ENCODE data around the gene GFRA1. TPM values are rescaled to one million over a fixed set of nuclear protein-coding genes. Genes with fewer than 3 reads are reported as not detected.
"Not testable (repeated sequence)": the region's sequence is repeated elsewhere in the genome, so short reads cannot be mapped to it uniquely, and the experiment has no call there.

The GFRA1 gene
- total and polyA plus RNA-seq, 7 experiments from 2014 or later: not detected

GRCh38 chr10:116168329-116168728 is 104.7 kb downstream of the GFRA1 start:
- peaks cover 0 to 9% (median 0%) of the 10 kb centered on the region in 5 donors for H3K27me3 Mint-ChIP-seq
- no peak for DNase-seq
- H3K9me3 Mint-ChIP-seq: peaks cover 0 to 8% (median 3%) of the 10 kb centered on the region in 11 donors
- no peaks in the 10 kb centered on the region for H3K4me1 ChIP-seq (ENCODE audit: control insufficient read depth in 2 of 2, insufficient read depth in 2 of 2, low read length in 2 of 2)
- H3K36me3 Mint-ChIP-seq: no peaks in the 10 kb centered on the region
- H3K4me3 ChIP-seq (ENCODE audit: low read length): no peak overlapping the region
- no peak overlapping the region for H3K4me3 Mint-ChIP-seq
- POLR2A ChIA-PET: no interaction called here
- CTCF ChIA-PET: no interaction called here
- no peaks in the 10 kb centered on the region for H3K9me3 ChIP-seq (ENCODE audit: control insufficient read depth in 2 of 3, low read length in 3 of 3)
- H3K27ac ChIP-seq (ENCODE audit: low read depth, low read length): no peak overlapping the region
- no peaks in the 10 kb centered on the region for H3K4me1 Mint-ChIP-seq
- ATAC-seq: no peak
- H3K27me3 ChIP-seq (ENCODE audit: control insufficient read depth in 2 of 2, insufficient read depth in 2 of 2, low read length in 2 of 2): no peaks in the 10 kb centered on the region
- no peaks in the 10 kb centered on the region for H3K36me3 ChIP-seq (ENCODE audit: control insufficient read depth in 2 of 3, insufficient read depth in 3 of 3, low read length in 3 of 3)
- intact Hi-C loops (cut with micrococcal nuclease): no loop called here
- H3K27ac Mint-ChIP-seq: no peak overlapping the region

- CTCF ChIA-PET, DNase-seq, H3K4me3 Mint-ChIP-seq: not testable (repeated sequence)
Observed at GRCh38 chr10:116165941-116166340, 107.1 kb downstream of the GFRA1 start.

GRCh38 chr10:116164291-116164690 is 108.7 kb downstream of the GFRA1 start:
- ATAC-seq: no peak
- no peaks in the 10 kb centered on the region for H3K36me3 Mint-ChIP-seq
- H3K9me3 ChIP-seq (ENCODE audit: control insufficient read depth in 2 of 3, low read length in 3 of 3): no peaks in the 10 kb centered on the region
- no peak overlapping the region for H3K27ac ChIP-seq (ENCODE audit: low read depth, low read length)
- H3K4me1 Mint-ChIP-seq: no peaks in the 10 kb centered on the region
- no peaks in the 10 kb centered on the region for H3K4me1 ChIP-seq (ENCODE audit: control insufficient read depth in 2 of 2, insufficient read depth in 2 of 2, low read length in 2 of 2)
- H3K4me3 Mint-ChIP-seq: no peak overlapping the region
- intact Hi-C loops (cut with micrococcal nuclease): no loop called here
- no peak for DNase-seq
- no peak overlapping the region for H3K4me3 ChIP-seq (ENCODE audit: low read length)
- peaks cover 0 to 8% (median 3%) of the 10 kb centered on the region in 11 donors for H3K9me3 Mint-ChIP-seq
- POLR2A ChIA-PET: no interaction called here
- no peaks in the 10 kb centered on the region for H3K27me3 ChIP-seq (ENCODE audit: control insufficient read depth in 2 of 2, insufficient read depth in 2 of 2, low read length in 2 of 2)
- H3K36me3 ChIP-seq (ENCODE audit: control insufficient read depth in 2 of 3, insufficient read depth in 3 of 3, low read length in 3 of 3): no peaks in the 10 kb centered on the region
- H3K27ac Mint-ChIP-seq: no peak overlapping the region
- CTCF ChIA-PET: no interaction called here
- H3K27me3 Mint-ChIP-seq: peaks cover 0 to 9% (median 0%) of the 10 kb centered on the region in 5 donors

More at GRCh38 chr10:116165941-116166340, 107.1 kb downstream of the GFRA1 start:
- intact Hi-C loops (cut with micrococcal nuclease); H3K4me1 ChIP-seq (ENCODE audit: control insufficient read depth in 2 of 2, insufficient read depth in 2 of 2, low read length in 2 of 2); H3K36me3 ChIP-seq (ENCODE audit: control insufficient read depth in 2 of 3, insufficient read depth in 3 of 3, low read length in 3 of 3); H3K9me3 Mint-ChIP-seq; H3K27me3 Mint-ChIP-seq; H3K4me1 Mint-ChIP-seq; H3K27ac ChIP-seq (ENCODE audit: low read depth, low read length); ATAC-seq; H3K9me3 ChIP-seq (ENCODE audit: control insufficient read depth in 2 of 3, low read length in 3 of 3); POLR2A ChIA-PET; H3K27ac Mint-ChIP-seq; H3K4me3 ChIP-seq (ENCODE audit: low read length); H3K36me3 Mint-ChIP-seq; H3K27me3 ChIP-seq (ENCODE audit: control insufficient read depth in 2 of 2, insufficient read depth in 2 of 2, low read length in 2 of 2): not testable (repeated sequence)

- intact Hi-C loops (cut with micrococcal nuclease): no loop called here
- ATAC-seq (no peak), DNase-seq (no peak)
- POLR2A ChIA-PET: no interaction called here
- Histone ChIP-seq H3K4me3 (ENCODE audit: low read length) (no peak overlapping the region), H3K27me3 (ENCODE audit: control insufficient read depth in 2 of 2, insufficient read depth in 2 of 2, low read length in 2 of 2) (no peaks in the 10 kb centered on the region), H3K36me3 (ENCODE audit: control insufficient read depth in 2 of 3, insufficient read depth in 3 of 3, low read length in 3 of 3) (no peaks in the 10 kb centered on the region), H3K9me3 (ENCODE audit: control insufficient read depth in 2 of 3, low read length in 3 of 3) (no peaks in the 10 kb centered on the region), H3K27ac (ENCODE audit: low read depth, low read length) (no peak overlapping the region), H3K4me1 (ENCODE audit: control insufficient read depth in 2 of 2, insufficient read depth in 2 of 2, low read length in 2 of 2) (no peaks in the 10 kb centered on the region)
- Mint-ChIP-seq H3K27ac (no peak overlapping the region), H3K36me3 (no peaks in the 10 kb centered on the region), H3K9me3 (peaks cover 0 to 8% (median 3%) of the 10 kb centered on the region in 11 donors), H3K4me3 (no peak overlapping the region), H3K4me1 (no peaks in the 10 kb centered on the region), H3K27me3 (peaks cover 0 to 4% (median 0%) of the 10 kb centered on the region in 5 donors)
- CTCF ChIA-PET: no interaction called here
Observed at GRCh38 chr10:116163333-116164131, 109.5 kb downstream of the GFRA1 start.

- Histone ChIP-seq H3K4me1 (ENCODE audit: control insufficient read depth in 2 of 2, insufficient read depth in 2 of 2, low read length in 2 of 2) (no peaks in the 10 kb centered on the region), H3K4me3 (ENCODE audit: low read length) (no peak overlapping the region), H3K27ac (ENCODE audit: low read depth, low read length) (no peak overlapping the region), H3K36me3 (ENCODE audit: control insufficient read depth in 2 of 3, insufficient read depth in 3 of 3, low read length in 3 of 3) (no peaks in the 10 kb centered on the region), H3K27me3 (ENCODE audit: control insufficient read depth in 2 of 2, insufficient read depth in 2 of 2, low read length in 2 of 2) (no peaks in the 10 kb centered on the region), H3K9me3 (ENCODE audit: control insufficient read depth in 2 of 3, low read length in 3 of 3) (no peaks in the 10 kb centered on the region)
- H3K4me1 Mint-ChIP-seq: no peaks in the 10 kb centered on the region
- intact Hi-C loops (cut with micrococcal nuclease): no loop called here
- no peak overlapping the region for H3K4me3 Mint-ChIP-seq
- peaks cover 0 to 4% (median 0%) of the 10 kb centered on the region in 5 donors for H3K27me3 Mint-ChIP-seq
- ChIA-PET POLR2A (no interaction called here), CTCF (no interaction called here)
- no peaks in the 10 kb centered on the region for H3K36me3 Mint-ChIP-seq
- no peak overlapping the region for H3K27ac Mint-ChIP-seq
- peaks cover 0 to 8% (median 3%) of the 10 kb centered on the region in 11 donors for H3K9me3 Mint-ChIP-seq
- no peak for DNase-seq
- no peak for ATAC-seq
Observed at GRCh38 chr10:116162851-116163250, 110.2 kb downstream of the GFRA1 start.

- Mint-ChIP-seq H3K27ac (no peak overlapping the region), H3K27me3 (no peaks in the 10 kb centered on the region), H3K36me3 (no peaks in the 10 kb centered on the region), H3K4me1 (no peaks in the 10 kb centered on the region), H3K4me3 (no peak overlapping the region), H3K9me3 (peaks cover 0 to 5% (median 0%) of the 10 kb centered on the region in 11 donors)
- Histone ChIP-seq H3K9me3 (ENCODE audit: control insufficient read depth in 2 of 3, low read length in 3 of 3) (no peaks in the 10 kb centered on the region), H3K36me3 (ENCODE audit: control insufficient read depth in 2 of 3, insufficient read depth in 3 of 3, low read length in 3 of 3) (no peaks in the 10 kb centered on the region), H3K27me3 (ENCODE audit: control insufficient read depth in 2 of 2, insufficient read depth in 2 of 2, low read length in 2 of 2) (no peaks in the 10 kb centered on the region), H3K4me1 (ENCODE audit: control insufficient read depth in 2 of 2, insufficient read depth in 2 of 2, low read length in 2 of 2) (no peaks in the 10 kb centered on the region), H3K27ac (ENCODE audit: low read depth, low read length) (no peak overlapping the region), H3K4me3 (ENCODE audit: low read length) (no peak overlapping the region)
- ATAC-seq (no peak), DNase-seq (no peak)
- intact Hi-C loops (cut with micrococcal nuclease): no loop called here
- POLR2A ChIA-PET: no interaction called here
- CTCF ChIA-PET: no interaction called here
Observed at GRCh38 chr10:116160271-116160670, 112.7 kb downstream of the GFRA1 start.

- Histone ChIP-seq H3K27ac (ENCODE audit: low read depth, low read length) (no peak overlapping the region), H3K4me3 (ENCODE audit: low read length) (no peak overlapping the region), H3K9me3 (ENCODE audit: control insufficient read depth in 2 of 3, low read length in 3 of 3) (no peaks in the 10 kb centered on the region), H3K27me3 (ENCODE audit: control insufficient read depth in 2 of 2, insufficient read depth in 2 of 2, low read length in 2 of 2) (no peaks in the 10 kb centered on the region), H3K36me3 (ENCODE audit: control insufficient read depth in 2 of 3, insufficient read depth in 3 of 3, low read length in 3 of 3) (no peaks in the 10 kb centered on the region), H3K4me1 (ENCODE audit: control insufficient read depth in 2 of 2, insufficient read depth in 2 of 2, low read length in 2 of 2) (no peaks in the 10 kb centered on the region)
- ATAC-seq: no peak
- Mint-ChIP-seq H3K36me3 (no peaks in the 10 kb centered on the region), H3K4me3 (no peak overlapping the region), H3K27ac (no peak overlapping the region), H3K9me3 (peaks cover 0 to 5% (median 0%) of the 10 kb centered on the region in 11 donors), H3K4me1 (no peaks in the 10 kb centered on the region), H3K27me3 (no peaks in the 10 kb centered on the region)
- CTCF ChIA-PET: no interaction called here
- POLR2A ChIA-PET: no interaction called here
- intact Hi-C loops (cut with micrococcal nuclease): no loop called here
- DNase-seq: no peak
Observed at GRCh38 chr10:116159197-116159596, 113.8 kb downstream of the GFRA1 start.
